G401.6 (cell line): ENCODE results near the gene ABR.

Source experiments
- FAIRE-seq: peaks from 2 replicates; lab custom pipeline; 2012; peaks lifted over from hg19 to GRCh38; lab: Jason Lieb, UNC

The ABR gene

GRCh38 chr17:1179818-1180742 lies at the start of gene ABR:
ABR (minus strand) TSS chr17:1179981; CDS start chr17:1179727, 254 bp downstream.
- FAIRE-seq, result no peak

- no peak for FAIRE-seq
Observed at GRCh38 chr17:1229349-1229899, 49.6 kb upstream of the ABR start.

- no peak for FAIRE-seq
Observed at GRCh38 chr17:1228781-1229348, 49.1 kb upstream of the ABR start.

- peak; percentile 8 for FAIRE-seq
Observed at GRCh38 chr17:1227917-1228780, 48.4 kb upstream of the ABR start.

- no peak for FAIRE-seq
Observed at GRCh38 chr17:1227365-1227764, 47.6 kb upstream of the ABR start.

GRCh38 chr17:1226308-1226707 lies 46.5 kb upstream of the ABR start:
- no peak for FAIRE-seq

- no peak for FAIRE-seq
Observed at GRCh38 chr17:1224330-1224729, 44.5 kb upstream of the ABR start.

- no peak for FAIRE-seq
Observed at GRCh38 chr17:1223662-1224061, 43.9 kb upstream of the ABR start.

GRCh38 chr17:1222321-1222720 lies 42.5 kb upstream of the ABR start:
- no peak for FAIRE-seq

- FAIRE-seq, result no peak
Observed at GRCh38 chr17:1221209-1221608, 41.4 kb upstream of the ABR start.

- FAIRE-seq, result no peak
Observed at GRCh38 chr17:1220346-1220745, 40.6 kb upstream of the ABR start.

GRCh38 chr17:1217089-1217385 lies 37.3 kb upstream of the ABR start:
- FAIRE-seq, result no peak

GRCh38 chr17:1216217-1217088 lies 36.7 kb upstream of the ABR start:
- no peak for FAIRE-seq

- FAIRE-seq, result no peak
Observed at GRCh38 chr17:1212946-1213345, 33.2 kb upstream of the ABR start.

GRCh38 chr17:1211287-1211686 lies 31.5 kb upstream of the ABR start:
- no peak for FAIRE-seq

GRCh38 chr17:1208966-1209365 lies 29.2 kb upstream of the ABR start:
- no peak for FAIRE-seq

GRCh38 chr17:1206026-1206777 lies 26.4 kb upstream of the ABR start:
- no peak for FAIRE-seq

- FAIRE-seq, result no peak
Observed at GRCh38 chr17:1203967-1204291, 24.1 kb upstream of the ABR start.

GRCh38 chr17:1203111-1203966 lies 23.6 kb upstream of the ABR start:
- no peak for FAIRE-seq

- no peak for FAIRE-seq
Observed at GRCh38 chr17:1202291-1202690, 22.5 kb upstream of the ABR start.
